Measurements from ENCODE around the gene RNF144A.

- TF ChIP-seq EZH2 (IDR thresholded peaks at IDR 0.05; ENCODE audit: borderline replicate concordance, low read depth, low read length, poor library complexity, severe bottlenecking) (no peak), CTCF (conservative IDR thresholded peaks at IDR 0.05; ENCODE audit: low read depth, low read length) (no peak)
Measured at GRCh38 chr2:7043690-7044089, 126.5 kb downstream of the RNF144A start.

Data from A673 (cell line).